ENCODE measurements around the gene SMTNL1.

The SMTNL1 gene

GRCh38 chr11:57491371-57492061, 45.9 kb upstream of the SMTNL1 start:
- peak; percentile 43 for DNase-seq (ENCODE audit: low spot score)
- Histone ChIP-seq H3K14ac (ENCODE audit: low read length) (no peak overlapping the region), H2BK15ac (ENCODE audit: low read length) (peak overlapping the region; percentile 33), H3K36me3 (replicated peaks in 1 of 2; ENCODE audit: control insufficient read depth in 2 of 2, insufficient read depth in 2 of 2, low read length in 2 of 2) (no peaks in the 10 kb centered on the region), H3K23ac (ENCODE audit: low read depth, low read length, poor library complexity) (peak overlapping the region; percentile 27), H2AFZ (ENCODE audit: low read length) (no peak overlapping the region), H2BK12ac (ENCODE audit: low read length) (no peak overlapping the region), H3K27me3 (ENCODE audit: control insufficient read depth in 3 of 3, insufficient read depth in 3 of 3, low read depth in 1 of 3, low read length in 3 of 3) (no peaks in the 10 kb centered on the region), H3K9me3 (replicated peaks in 1 of 2; ENCODE audit: control insufficient read depth in 2 of 2, insufficient read depth in 1 of 2, low read depth in 1 of 2, low read length in 2 of 2) (no peaks in the 10 kb centered on the region), H3K18ac (ENCODE audit: low read length) (no peak overlapping the region), H4K91ac (ENCODE audit: low read depth, low read length, poor library complexity) (no peak overlapping the region), H3K4me1 (ENCODE audit: control insufficient read depth in 2 of 2, insufficient read depth in 1 of 2, low read depth in 1 of 2, low read length in 2 of 2) (peaks cover 5 to 12% of the 10 kb centered on the region in 2 donors), H4K8ac (ENCODE audit: low read depth, low read length) (no peak overlapping the region), H3K9ac (ENCODE audit: low read depth, low read length, poor library complexity) (no peak overlapping the region), H3K4me3 (ENCODE audit: low read length in 2 of 2) (no peak overlapping the region), H3K27ac (replicated peaks; ENCODE audit: low read length) (no peak overlapping the region), H2BK120ac (ENCODE audit: low read depth, low read length) (no peak overlapping the region), H2BK5ac (ENCODE audit: low read length) (no peak overlapping the region), H3K4me2 (ENCODE audit: insufficient read depth, low read length, poor library complexity, severe bottlenecking) (no peak overlapping the region), H3K79me1 (ENCODE audit: low read depth, low read length) (no peaks in the 10 kb centered on the region), H2AK5ac (ENCODE audit: low read depth, low read length) (peak overlapping the region; percentile 92), H3K4ac (ENCODE audit: low read length) (no peak overlapping the region)
- WGBS, 2 donors (ENCODE audit: extremely low coverage in 2 of 2, insufficient read length in 2 of 2, insufficient replicate concordance in 1 of 2): no CpG with 5 or more reads among the region's 11 CpGs

- H3K36me3 ChIP-seq (replicated peaks in 1 of 2; ENCODE audit: control insufficient read depth in 2 of 2, insufficient read depth in 2 of 2, low read length in 2 of 2): no peaks in the 10 kb centered on the region
- no peaks in the 10 kb centered on the region for H3K9me3 ChIP-seq (replicated peaks in 1 of 2; ENCODE audit: control insufficient read depth in 2 of 2, insufficient read depth in 1 of 2, low read depth in 1 of 2, low read length in 2 of 2)
- no peak overlapping the region for H3K14ac ChIP-seq (ENCODE audit: low read length)
- no peak overlapping the region for H4K8ac ChIP-seq (ENCODE audit: low read depth, low read length)
- H3K23ac ChIP-seq (ENCODE audit: low read depth, low read length, poor library complexity): no peak overlapping the region
- no peaks in the 10 kb centered on the region for H3K79me1 ChIP-seq (ENCODE audit: low read depth, low read length)
- H3K4me2 ChIP-seq (ENCODE audit: insufficient read depth, low read length, poor library complexity, severe bottlenecking): no peak overlapping the region
- no peak overlapping the region for H2BK12ac ChIP-seq (ENCODE audit: low read length)
- DNase-seq (ENCODE audit: low spot score): peak; percentile 48
- no peak overlapping the region for H3K27ac ChIP-seq (replicated peaks; ENCODE audit: low read length)
- no peak overlapping the region for H3K4ac ChIP-seq (ENCODE audit: low read length)
- H4K91ac ChIP-seq (ENCODE audit: low read depth, low read length, poor library complexity): no peak overlapping the region
- no peak overlapping the region for H2BK15ac ChIP-seq (ENCODE audit: low read length)
- H3K4me1 ChIP-seq (ENCODE audit: control insufficient read depth in 2 of 2, insufficient read depth in 1 of 2, low read depth in 1 of 2, low read length in 2 of 2): peaks cover 4% of the 10 kb centered on the region in 2 donors
- H3K9ac ChIP-seq (ENCODE audit: low read depth, low read length, poor library complexity): no peak overlapping the region
- no peak overlapping the region for H3K4me3 ChIP-seq (ENCODE audit: low read length in 2 of 2)
- H3K18ac ChIP-seq (ENCODE audit: low read length): no peak overlapping the region
- H2BK5ac ChIP-seq (ENCODE audit: low read length): no peak overlapping the region
- no peak overlapping the region for H2BK120ac ChIP-seq (ENCODE audit: low read depth, low read length)
- WGBS, 2 donors (ENCODE audit: extremely low coverage in 2 of 2, insufficient read length in 2 of 2, insufficient replicate concordance in 1 of 2): no CpG with 5 or more reads among the region's 15 CpGs
- no peak overlapping the region for H2AFZ ChIP-seq (ENCODE audit: low read length)
- no peak overlapping the region for H2AK5ac ChIP-seq (ENCODE audit: low read depth, low read length)
- peaks cover 0 to 7% (median 0%) of the 10 kb centered on the region in 3 experiments for H3K27me3 ChIP-seq (ENCODE audit: control insufficient read depth in 3 of 3, insufficient read depth in 3 of 3, low read depth in 1 of 3, low read length in 3 of 3)
Measured at GRCh38 chr11:57493507-57494503, 43.6 kb upstream of the SMTNL1 start.

- Histone ChIP-seq H3K4ac (ENCODE audit: low read length) (no peak overlapping the region), H3K4me2 (ENCODE audit: insufficient read depth, low read length, poor library complexity, severe bottlenecking) (no peak overlapping the region), H2AK5ac (ENCODE audit: low read depth, low read length) (peak overlapping the region; percentile 32), H3K9me3 (replicated peaks in 1 of 2; ENCODE audit: control insufficient read depth in 2 of 2, insufficient read depth in 1 of 2, low read depth in 1 of 2, low read length in 2 of 2) (no peaks in the 10 kb centered on the region), H3K4me3 (ENCODE audit: low read length in 2 of 2) (no peak overlapping the region), H3K18ac (ENCODE audit: low read length) (peak overlapping the region; percentile 36), H3K36me3 (replicated peaks in 1 of 2; ENCODE audit: control insufficient read depth in 2 of 2, insufficient read depth in 2 of 2, low read length in 2 of 2) (no peaks in the 10 kb centered on the region), H2BK12ac (ENCODE audit: low read length) (no peak overlapping the region), H3K79me1 (ENCODE audit: low read depth, low read length) (no peaks in the 10 kb centered on the region), H2AFZ (ENCODE audit: low read length) (no peak overlapping the region), H3K27me3 (ENCODE audit: control insufficient read depth in 3 of 3, insufficient read depth in 3 of 3, low read depth in 1 of 3, low read length in 3 of 3) (peaks cover 0 to 12% (median 0%) of the 10 kb centered on the region in 3 experiments), H4K91ac (ENCODE audit: low read depth, low read length, poor library complexity) (no peak overlapping the region), H4K8ac (ENCODE audit: low read depth, low read length) (no peak overlapping the region), H3K4me1 (ENCODE audit: control insufficient read depth in 2 of 2, insufficient read depth in 1 of 2, low read depth in 1 of 2, low read length in 2 of 2) (peaks cover 8% of the 10 kb centered on the region in 2 donors), H2BK15ac (ENCODE audit: low read length) (no peak overlapping the region), H2BK120ac (ENCODE audit: low read depth, low read length) (no peak overlapping the region), H3K23ac (ENCODE audit: low read depth, low read length, poor library complexity) (no peak overlapping the region), H3K14ac (ENCODE audit: low read length) (no peak overlapping the region), H3K27ac (replicated peaks; ENCODE audit: low read length) (no peak overlapping the region), H3K9ac (ENCODE audit: low read depth, low read length, poor library complexity) (no peak overlapping the region), H2BK5ac (ENCODE audit: low read length) (no peak overlapping the region)
- WGBS, 2 donors (ENCODE audit: extremely low coverage in 2 of 2, insufficient read length in 2 of 2, insufficient replicate concordance in 1 of 2): no CpG with 5 or more reads among the region's 9 CpGs
- DNase-seq (ENCODE audit: low spot score): no peak
Measured at GRCh38 chr11:57496109-57496820, 41.1 kb upstream of the SMTNL1 start.
